Trophoblast cell (in vitro differentiated cells and primary cell): ENCODE data around the gene TMEM107.

Experiments
- DNase-seq, 2 donors: peaks; one replicate each; pipeline ENCODE4 v3.0.0-alpha.2; 2016
- H2AFZ ChIP-seq: 2 replicates; pipeline ENCODE4 v1.6.1; 2013; ENCODE audit warnings: low read length, moderate library complexity, mild to moderate bottlenecking; ENCODE audit not compliant: insufficient read depth, poor library complexity
- H2AK5ac ChIP-seq: 2 replicates; pipeline ENCODE4 v1.6.1; 2013; ENCODE audit warnings: mild to moderate bottlenecking, low read length
- H2BK120ac ChIP-seq: 2 replicates; pipeline ENCODE4 v1.6.1; 2013; ENCODE audit warnings: low read length, mild to moderate bottlenecking, moderate library complexity; ENCODE audit not compliant: insufficient read depth, poor library complexity
- H2BK12ac ChIP-seq: 2 replicates; pipeline ENCODE4 v1.6.1; 2013; ENCODE audit warnings: mild to moderate bottlenecking, low read length, moderate library complexity
- H2BK5ac ChIP-seq: 2 replicates; pipeline ENCODE4 v1.6.1; 2013; ENCODE audit warnings: low read length, low read depth, moderate library complexity, mild to moderate bottlenecking; ENCODE audit not compliant: poor library complexity
- H3K14ac ChIP-seq: 2 replicates; pipeline ENCODE4 v1.6.1; 2013; ENCODE audit warnings: mild to moderate bottlenecking, low read length
- H3K18ac ChIP-seq: 2 replicates; pipeline ENCODE4 v1.6.1; 2013; ENCODE audit warnings: mild to moderate bottlenecking, low read length
- H3K23ac ChIP-seq: 2 replicates; pipeline ENCODE4 v1.6.1; 2013; ENCODE audit warnings: low read length
- H3K27ac ChIP-seq: 2 replicates; pipeline ENCODE4 v1.5.1; 2013; ENCODE audit warnings: low read depth, mild to moderate bottlenecking, inconsistent platforms, low read length, moderate library complexity
- H3K27me3 ChIP-seq: 2 replicates; pipeline ENCODE4 v1.6.1; 2013; ENCODE audit warnings: inconsistent platforms, mild to moderate bottlenecking, low read length, moderate library complexity; ENCODE audit not compliant: insufficient read depth
- H3K36me3 ChIP-seq, 2 experiments: 1 replicate in 1 of 2; 2 replicates in 1 of 2; pipeline ENCODE4 v1.6.1; 2013; ENCODE audit warnings: low read length in 2 of 2, mild to moderate bottlenecking in 2 of 2, moderate library complexity in 1 of 2; ENCODE audit not compliant: insufficient read depth in 2 of 2, control insufficient read depth in 1 of 2
- H3K4ac ChIP-seq: 2 replicates; pipeline ENCODE4 v1.6.1; 2013; ENCODE audit warnings: low read depth, mild to moderate bottlenecking, low read length, moderate library complexity
- H3K4me1 ChIP-seq, 2 experiments: 1 replicate in 1 of 2; 2 replicates in 1 of 2; pipeline ENCODE4 v1.6.1; 2013; ENCODE audit warnings: low read length in 2 of 2, mild to moderate bottlenecking in 2 of 2, moderate library complexity in 1 of 2; ENCODE audit not compliant: insufficient read depth in 2 of 2, control insufficient read depth in 1 of 2
- H3K4me2 ChIP-seq: 2 replicates; pipeline ENCODE4 v1.6.1; 2013; ENCODE audit warnings: inconsistent platforms, mild to moderate bottlenecking, low read length, moderate library complexity
- H3K4me3 ChIP-seq: 2 replicates; pipeline ENCODE4 v1.5.1; 2013; ENCODE audit warnings: mild to moderate bottlenecking, low read depth, low read length, inconsistent platforms
- H3K79me1 ChIP-seq: one replicate; pipeline ENCODE4 v1.6.1; 2013; ENCODE audit warnings: low read length
- H3K79me2 ChIP-seq: 2 replicates; pipeline ENCODE4 v1.6.1; 2013; ENCODE audit warnings: low read length, mild to moderate bottlenecking; ENCODE audit not compliant: control insufficient read depth, insufficient read depth, poor library complexity
- H3K9ac ChIP-seq: 2 replicates; pipeline ENCODE4 v1.6.1; 2013; ENCODE audit warnings: mild to moderate bottlenecking, low read length
- H3K9me3 ChIP-seq: 2 replicates; pipeline ENCODE4 v1.6.1; 2013; ENCODE audit warnings: low read depth, mild to moderate bottlenecking, control low read depth, inconsistent platforms, low read length; ENCODE audit not compliant: insufficient read depth
- H4K12ac ChIP-seq: 2 replicates; pipeline ENCODE4 v1.6.1; 2013; ENCODE audit warnings: low read depth, mild to moderate bottlenecking, low read length, moderate library complexity
- H4K8ac ChIP-seq: 2 replicates; pipeline ENCODE4 v1.6.1; 2013; ENCODE audit warnings: low read depth, mild to moderate bottlenecking, low read length, moderate library complexity
- H4K91ac ChIP-seq: one replicate; pipeline ENCODE4 v1.6.1; 2013; ENCODE audit warnings: low read depth, mild to moderate bottlenecking, low read length, moderate library complexity
- WGBS: extraction: QIAGEN DNeasy Blood & Tissue Kit; methylation state at CpG from one replicate; pipeline ENCODE4 v1.1.7; 2013; ENCODE audit warnings: missing lambda C conversion rate; ENCODE audit not compliant: insufficient read length, insufficient coverage; ENCODE audit errors: extremely low coverage; 5-methylcytosine and 5-hydroxymethylcytosine counted together

The TMEM107 gene

DNA sequence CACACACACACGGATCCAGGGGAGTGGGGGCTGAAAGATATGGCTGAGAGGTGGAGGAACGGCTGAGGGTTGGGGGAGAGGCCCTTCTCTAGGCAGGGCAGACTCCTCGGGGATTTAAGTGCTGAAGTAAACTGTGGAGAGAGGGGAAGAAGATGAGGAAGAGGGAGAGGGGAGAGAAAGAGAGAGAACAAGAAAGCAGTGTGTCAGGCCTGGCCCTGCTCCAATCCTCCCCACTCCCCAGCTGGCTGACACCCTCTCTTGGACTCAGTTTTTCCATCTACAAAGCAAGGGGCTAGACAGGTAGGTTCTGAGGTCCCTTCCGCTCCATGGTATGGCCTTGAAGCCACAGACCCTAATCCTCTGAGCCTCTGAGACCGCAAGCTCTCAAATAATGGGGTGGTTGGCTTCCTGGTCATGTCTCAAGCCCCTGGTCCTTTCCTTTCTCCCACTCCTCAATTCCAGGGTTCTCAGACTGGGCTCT, 15.4 kb downstream of the TMEM107 start:
- no CpG with 5 or more reads among the region's 5 CpGs for WGBS
- Histone ChIP-seq H4K91ac (no peak overlapping the region), H4K8ac (no peak overlapping the region), H3K4me1 (peaks cover 20 to 25% of the 10 kb centered on the region in 2 experiments), H3K9ac (no peak overlapping the region), H3K4me2 (no peak overlapping the region), H4K12ac (no peak overlapping the region), H3K79me2 (peaks cover 14% of the 10 kb centered on the region), H2BK5ac (no peak overlapping the region), H3K4ac (no peak overlapping the region), H3K27me3 (no peaks in the 10 kb centered on the region), H3K27ac (no peak overlapping the region), H3K4me3 (no peak overlapping the region), H3K9me3 (peaks cover 5% of the 10 kb centered on the region), H2BK120ac (no peak overlapping the region), H3K18ac (no peak overlapping the region), H3K23ac (no peak overlapping the region), H2AFZ (no peak overlapping the region), H3K14ac (no peak overlapping the region), H3K79me1 (peaks cover 18% of the 10 kb centered on the region), H3K36me3 (peaks cover 15 to 25% of the 10 kb centered on the region in 2 experiments), H2BK12ac (no peak overlapping the region), H2AK5ac (no peak overlapping the region)
- no peak for DNase-seq

DNA sequence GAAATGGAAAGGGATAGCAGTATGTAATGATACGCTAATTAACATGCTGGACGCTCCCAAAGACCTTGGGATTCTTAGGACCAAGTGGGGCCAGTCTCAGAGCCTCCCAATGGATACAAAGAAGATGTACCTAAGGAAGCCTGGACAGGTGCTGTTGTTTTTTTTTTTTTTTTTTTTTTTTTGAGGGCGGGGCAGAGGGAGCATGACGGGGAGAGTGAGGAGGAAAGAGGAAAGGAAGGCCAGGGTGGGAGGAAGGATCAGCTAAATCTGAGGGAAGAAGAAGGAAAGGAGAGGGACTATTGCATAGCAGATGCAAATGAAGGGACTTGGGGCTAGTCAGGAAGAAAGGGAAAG, 16.0 kb downstream of the TMEM107 start:
- Histone ChIP-seq H3K23ac (no peak overlapping the region), H3K27ac (no peak overlapping the region), H4K8ac (no peak overlapping the region), H3K9ac (no peak overlapping the region), H2BK120ac (no peak overlapping the region), H2AK5ac (no peak overlapping the region), H3K4me3 (no peak overlapping the region), H2AFZ (no peak overlapping the region), H3K79me1 (peaks cover 18% of the 10 kb centered on the region), H3K18ac (no peak overlapping the region), H3K4me1 (peaks cover 25 to 31% of the 10 kb centered on the region in 2 experiments), H2BK12ac (no peak overlapping the region), H3K14ac (no peak overlapping the region), H4K12ac (no peak overlapping the region), H3K4ac (no peak overlapping the region), H3K27me3 (no peaks in the 10 kb centered on the region), H3K79me2 (peaks cover 14% of the 10 kb centered on the region), H3K36me3 (peaks cover 15 to 25% of the 10 kb centered on the region in 2 experiments), H3K4me2 (no peak overlapping the region), H4K91ac (no peak overlapping the region), H2BK5ac (no peak overlapping the region), H3K9me3 (peaks cover 5% of the 10 kb centered on the region)
- no CpG with 5 or more reads among the region's 4 CpGs for WGBS
- DNase-seq: no peak

DNA sequence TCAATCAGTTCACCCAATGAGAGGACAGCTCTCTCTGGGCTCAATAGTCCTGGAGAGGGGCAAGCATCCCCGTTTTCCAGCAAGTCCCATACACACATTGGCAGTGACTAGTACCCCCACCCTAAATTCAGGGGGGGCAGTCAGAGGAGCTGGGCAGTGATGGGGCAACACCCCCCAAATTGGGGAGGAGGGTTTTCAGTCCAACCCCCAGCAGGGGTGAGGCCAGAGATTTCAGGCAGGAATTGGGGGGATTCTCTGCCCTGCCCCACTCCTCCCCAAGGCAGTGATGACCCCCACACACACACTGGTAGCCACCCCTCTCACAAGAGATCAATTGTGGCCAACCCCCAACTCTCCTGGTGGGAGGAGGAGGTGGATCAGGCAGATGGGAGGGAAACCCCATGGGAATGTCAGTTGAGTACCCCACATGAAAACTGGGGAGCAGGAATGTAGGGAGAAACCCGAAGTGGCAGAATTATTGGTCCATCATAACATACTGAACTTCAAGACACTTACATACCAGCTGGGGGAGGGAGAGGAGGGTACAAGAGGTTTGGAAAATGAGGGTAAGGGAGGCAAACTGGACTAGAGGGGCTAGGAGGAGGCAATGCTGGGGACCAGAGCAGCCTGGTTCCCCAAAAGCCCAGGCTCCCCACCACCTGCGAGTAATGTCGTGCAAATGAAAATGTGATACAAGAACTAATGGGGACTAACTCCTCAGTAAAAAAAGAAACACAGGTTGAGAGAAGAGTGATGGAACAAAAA, 16.5 kb downstream of the TMEM107 start:
- Histone ChIP-seq H3K4me3 (no peak overlapping the region), H3K79me1 (peaks cover 18% of the 10 kb centered on the region), H2BK120ac (no peak overlapping the region), H3K79me2 (peaks cover 14% of the 10 kb centered on the region), H2AK5ac (no peak overlapping the region), H2BK12ac (no peak overlapping the region), H3K4ac (no peak overlapping the region), H3K4me2 (no peak overlapping the region), H3K27me3 (no peaks in the 10 kb centered on the region), H3K9me3 (peaks cover 5% of the 10 kb centered on the region), H3K4me1 (peaks cover 26 to 32% of the 10 kb centered on the region in 2 experiments), H3K18ac (no peak overlapping the region), H3K36me3 (peaks cover 15 to 25% of the 10 kb centered on the region in 2 experiments), H4K91ac (no peak overlapping the region), H4K8ac (no peak overlapping the region), H4K12ac (no peak overlapping the region), H3K14ac (no peak overlapping the region), H3K27ac (no peak overlapping the region), H2AFZ (no peak overlapping the region), H2BK5ac (no peak overlapping the region), H3K9ac (no peak overlapping the region), H3K23ac (no peak overlapping the region)
- no peak for DNase-seq
- no CpG with 5 or more reads among the region's 4 CpGs for WGBS

DNA sequence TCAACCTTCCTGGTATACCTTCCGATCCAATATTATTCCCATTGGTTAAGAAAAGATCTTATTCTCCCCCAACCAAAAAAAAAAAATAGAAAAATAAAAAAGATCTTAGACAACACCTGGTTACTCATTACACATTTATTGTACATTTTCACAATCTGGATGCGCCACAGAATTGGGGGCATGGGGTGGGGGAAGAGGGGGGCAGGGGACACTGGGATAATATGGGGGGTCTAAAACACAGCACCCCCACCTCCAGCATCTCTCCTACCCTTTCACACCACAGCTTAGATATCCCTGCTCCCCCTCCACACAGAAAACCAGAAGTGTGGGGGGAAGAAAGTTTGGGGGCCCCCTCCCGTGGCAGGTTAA, 17.2 kb downstream of the TMEM107 start:
- peaks cover 5% of the 10 kb centered on the region for H3K9me3 ChIP-seq

More for the DNA sequence above, 17.2 kb downstream of the TMEM107 start:
- Histone ChIP-seq H2BK5ac (no peak overlapping the region), H2BK12ac (no peak overlapping the region), H3K4me1 (peaks cover 28 to 32% of the 10 kb centered on the region in 2 experiments), H2AFZ (no peak overlapping the region), H2BK120ac (no peak overlapping the region), H4K8ac (no peak overlapping the region), H3K27ac (no peak overlapping the region), H3K14ac (no peak overlapping the region), H3K18ac (no peak overlapping the region), H3K79me1 (peaks cover 21% of the 10 kb centered on the region), H3K79me2 (peaks cover 14% of the 10 kb centered on the region), H2AK5ac (no peak overlapping the region), H3K4me2 (no peak overlapping the region), H3K23ac (no peak overlapping the region), H3K9ac (no peak overlapping the region), H4K91ac (no peak overlapping the region), H3K27me3 (no peaks in the 10 kb centered on the region), H3K4ac (no peak overlapping the region), H3K36me3 (peaks cover 15 to 25% of the 10 kb centered on the region in 2 experiments), H4K12ac (no peak overlapping the region), H3K4me3 (no peak overlapping the region)
- no CpG with 5 or more reads among the region's 3 CpGs for WGBS
- DNase-seq: no peak
